H1 (cell line): ENCODE results near the gene ZACN.

Source experiments
- CTCF ChIP-seq, 3 experiments: IDR thresholded peaks; 1 replicate in 2 of 3; 2 replicates in 1 of 3; pipeline versions ENCODE4 v1.5.1 to v1.6.1; 2011; ENCODE audit warnings: low read length in 3 of 3, mild to moderate bottlenecking in 3 of 3, inconsistent platforms in 2 of 3, low read depth in 1 of 3, moderate library complexity in 1 of 3; ENCODE audit not compliant: insufficient read depth in 1 of 3; ENCODE audit errors: control extremely low read depth in 1 of 3
- E2F6 ChIP-seq: IDR thresholded peaks from 2 replicates; pipeline ENCODE4 v1.6.1; 2012; ENCODE audit warnings: inconsistent platforms
- EZH2 ChIP-seq: fragments of 200-600 bp; sonication (generic); IDR thresholded peaks from 2 replicates; pipeline ENCODE4 v1.7.1; 2012; ENCODE audit warnings: low read depth, mild to moderate bottlenecking, moderate library complexity, low read length, inconsistent platforms; ENCODE audit not compliant: severe bottlenecking
- GTF2F1 ChIP-seq: IDR thresholded peaks from 2 replicates; pipeline ENCODE4 v1.6.1; 2012; ENCODE audit warnings: low read depth, low read length, improper control_type of control experiment, borderline replicate concordance
- MAX ChIP-seq: IDR thresholded peaks from 2 replicates; pipeline ENCODE4 v1.6.1; 2012; ENCODE audit warnings: inconsistent platforms
- POLR2A ChIP-seq, 2 experiments: IDR thresholded peaks; 1 replicate in 1 of 2; 2 replicates in 1 of 2; pipeline ENCODE4 v1.6.1; 2011; ENCODE audit warnings: low read depth in 2 of 2, low read length in 2 of 2, mild to moderate bottlenecking in 2 of 2; ENCODE audit errors: control extremely low read depth in 1 of 2
- RFX5 ChIP-seq: IDR thresholded peaks from 2 replicates; pipeline ENCODE4 v1.6.1; 2011; ENCODE audit warnings: low read depth, low read length, improper control_type of control experiment, borderline replicate concordance
- TCF12 ChIP-seq: IDR thresholded peaks from 2 replicates; pipeline ENCODE4 v1.6.1; 2011; ENCODE audit warnings: low read depth, mild to moderate bottlenecking, low read length
- TEAD4 ChIP-seq: IDR thresholded peaks from 2 replicates; pipeline ENCODE4 v1.6.1; 2012; ENCODE audit warnings: low read depth, low read length, inconsistent platforms, mixed read lengths
- YY1 ChIP-seq: IDR thresholded peaks from 2 replicates; pipeline ENCODE4 v1.6.1; 2011; ENCODE audit warnings: low read depth, mild to moderate bottlenecking, low read length

DNA sequence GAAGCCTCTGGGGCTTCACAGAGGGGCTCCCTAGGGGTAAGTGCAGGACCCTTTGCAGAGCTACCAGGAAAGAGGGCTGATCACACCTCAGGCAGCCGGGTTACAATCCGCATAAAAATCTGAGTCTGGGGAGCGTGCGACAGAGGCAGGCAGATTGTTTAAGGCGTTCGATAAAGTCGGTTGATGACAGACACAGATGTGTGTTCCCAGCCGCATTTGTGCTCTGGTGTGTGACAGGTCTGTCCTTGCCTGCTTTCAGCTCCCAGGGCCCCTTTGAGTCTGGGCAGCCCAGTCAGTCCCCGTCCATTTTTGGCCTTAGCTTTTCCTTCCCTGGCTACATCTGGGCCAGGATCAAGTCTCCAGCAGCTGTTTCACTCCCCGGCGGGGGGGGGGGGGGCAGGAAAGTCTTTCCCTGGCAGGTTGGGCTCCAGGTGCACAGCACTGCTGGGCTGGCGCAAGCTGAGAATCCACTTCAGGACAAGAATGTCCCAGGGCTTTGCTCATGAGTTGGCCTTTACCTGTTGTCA is 1.3 kb upstream of the ZACN start:
- TF ChIP-seq CTCF (IDR thresholded peaks at IDR 0.05; ENCODE audit: control extremely low read depth in 1 of 3, insufficient read depth in 1 of 3, low read depth in 1 of 3, low read length in 3 of 3), result no peak
- TF ChIP-seq TCF12, result no peak
- no peak for TF ChIP-seq YY1
- no peak for TF ChIP-seq RFX5
- no peak for TF ChIP-seq MAX
- peak in 1 of 2 experiments; percentile 40; a peak in 1 of 3 replicates for TF ChIP-seq POLR2A (IDR thresholded peaks at IDR 0.05; ENCODE audit: control extremely low read depth in 1 of 2, low read depth in 2 of 2, low read length in 2 of 2)
- TF ChIP-seq E2F6, result no peak
- TF ChIP-seq TEAD4, result no peak
- TF ChIP-seq EZH2, result no peak
- TF ChIP-seq GTF2F1, result no peak
